GM23248 (cell line): Measurements from ENCODE around the gene SEBOX. TPM values are rescaled to one million over a fixed set of nuclear protein-coding genes. Genes with fewer than 3 reads are reported as not detected.
A peak's percentile ranks its signal among the peaks of the same experiment; 100 is the strongest.

Experiments used
- DNase-seq: peaks from one replicate; pipeline ENCODE4 v3.0.0-alpha.2; 2015
- H2AFZ ChIP-seq: fragments of 200-600 bp; sonication (generic); 2 replicates; pipeline ENCODE4 v1.6.1; 2016; ENCODE audit warnings: antibody characterized with exemption
- H3F3A ChIP-seq: fragments of 200-600 bp; sonication (generic); 2 replicates; pipeline ENCODE4 v1.6.1; 2016; ENCODE audit warnings: mild to moderate bottlenecking, antibody characterized with exemption, mixed run types; ENCODE audit not compliant: insufficient read depth
- H3K27ac ChIP-seq: fragments of 200-600 bp; sonication (generic); 2 replicates; pipeline ENCODE4 v1.5.1; 2016; ENCODE audit warnings: mild to moderate bottlenecking
- H3K27me3 ChIP-seq: fragments of 200-600 bp; sonication (generic); replicated peaks from 2 replicates; pipeline ENCODE4 v1.6.1; 2016; ENCODE audit warnings: mild to moderate bottlenecking; ENCODE audit not compliant: insufficient read depth
- H3K36me3 ChIP-seq: fragments of 200-600 bp; sonication (generic); 2 replicates; pipeline ENCODE4 v1.6.1; 2016; ENCODE audit warnings: low read depth, mild to moderate bottlenecking
- H3K4me1 ChIP-seq: fragments of 200-600 bp; sonication (generic); 2 replicates; pipeline ENCODE4 v1.6.1; 2016; ENCODE audit warnings: mild to moderate bottlenecking; ENCODE audit not compliant: insufficient read depth
- H3K4me2 ChIP-seq: fragments of 200-600 bp; sonication (generic); one replicate; pipeline ENCODE4 v1.6.1; 2016; ENCODE audit warnings: mild to moderate bottlenecking; ENCODE audit not compliant: unreplicated experiment
- H3K4me3 ChIP-seq: fragments of 200-600 bp; sonication (generic); 2 replicates; pipeline ENCODE4 v1.5.1; 2016; ENCODE audit warnings: mild to moderate bottlenecking
- H3K79me2 ChIP-seq: fragments of 200-600 bp; sonication (generic); 2 replicates; pipeline ENCODE4 v1.6.1; 2016; ENCODE audit warnings: mild to moderate bottlenecking; ENCODE audit not compliant: insufficient read depth
- H3K9ac ChIP-seq: fragments of 200-600 bp; sonication (generic); 2 replicates; pipeline ENCODE4 v1.6.1; 2016; ENCODE audit warnings: mild to moderate bottlenecking
- H3K9me2 ChIP-seq: fragments of 200-600 bp; sonication (generic); 2 replicates; pipeline ENCODE4 v1.6.1; 2016; ENCODE audit warnings: mixed run types, mild to moderate bottlenecking, moderate library complexity; ENCODE audit not compliant: insufficient read depth
- H3K9me3 ChIP-seq: fragments of 200-600 bp; sonication (generic); one replicate; pipeline ENCODE4 v1.6.1; 2017; ENCODE audit warnings: low read depth
- H4K20me1 ChIP-seq: fragments of 200-600 bp; sonication (generic); 2 replicates; pipeline ENCODE4 v1.6.0; 2016; ENCODE audit not compliant: insufficient read depth
- EZH2 ChIP-seq: fragments of 200-600 bp; sonication (generic); IDR thresholded peaks from 2 replicates; pipeline ENCODE4 v1.6.1; 2018; ENCODE audit warnings: antibody characterized with exemption, mild to moderate bottlenecking; ENCODE audit not compliant: insufficient read depth, poor library complexity, severe bottlenecking
- EZH2phosphoT487 ChIP-seq: fragments of 200-600 bp; sonication (generic); IDR thresholded peaks from 2 replicates; pipeline ENCODE4 v1.6.1; 2018; ENCODE audit warnings: antibody characterized with exemption, moderate library complexity, mild to moderate bottlenecking, low read depth; ENCODE audit not compliant: insufficient read depth
- WGBS, 2 experiments: methylation state at CpG; one replicate each; pipeline ENCODE4 v1.1.6; 2015 to 2017; ENCODE audit warnings: low lambda C conversion rate in 2 of 2, low coverage in 1 of 2; ENCODE audit errors: missing lambda C conversion rate in 2 of 2; 5-methylcytosine and 5-hydroxymethylcytosine counted together
- in situ Hi-C: fragments of 300-500 bp; cut with MboI; formaldehyde crosslinking; loops from 2 replicates; pipeline ENCODE4 v1.15.0; 2020
- polyA plus RNA-seq: library from polyadenylated mRNA; unstranded; fragments of >200 nt; fragmentation: Nextera tagmentation; extraction: Ambion mirVana; gene quantifications from 2 replicates; pipeline ENCODE4 v1.2.1, GENCODE V29; 2016
- total RNA-seq: library from RNA; depleted of rRNA; stranded (reverse); fragments of >200 nt; shearing (Covaris generic); gene quantifications from 2 replicates; pipeline ENCODE4 v1.2.3, GENCODE V29; 2014

SEBOX gene
- total and polyA plus RNA-seq, 2 experiments from 2014 or later: not detected

- H3K9me3 ChIP-seq: no peaks in the 10 kb centered on the region
- WGBS, 2 experiments: 71 to 82% methylated on average over 3 of the region's 3 CpGs
These were observed 488 bp upstream of the SEBOX start for GRCh38 chr17:28365487-28365886.

GRCh38 chr17:28363776-28364650, 986 bp downstream of the SEBOX start:
- DNase-seq: no peak
- Histone ChIP-seq H3K9me2 (no peaks in the 10 kb centered on the region), H3K27ac (no peak overlapping the region), H3F3A (no peaks in the 10 kb centered on the region), H3K4me2 (no peak overlapping the region), H3K27me3 (no peaks in the 10 kb centered on the region), H3K36me3 (peaks cover 21% of the 10 kb centered on the region), H4K20me1 (no peaks in the 10 kb centered on the region), H3K4me3 (no peak overlapping the region), H3K4me1 (no peaks in the 10 kb centered on the region), H3K9me3 (no peaks in the 10 kb centered on the region), H3K9ac (no peak overlapping the region), H3K79me2 (peaks cover 6% of the 10 kb centered on the region), H2AFZ (no peak overlapping the region)
- in situ Hi-C loops: no loop called here
- WGBS, 2 experiments: 87 to 90% methylated on average over 8 of the region's 8 CpGs
- TF ChIP-seq EZH2: no peak

More at GRCh38 chr17:28365487-28365886, 488 bp upstream of the SEBOX start:
- Histone ChIP-seq H3K9me2 (no peaks in the 10 kb centered on the region), H3K79me2 (no peaks in the 10 kb centered on the region), H3K27me3 (no peaks in the 10 kb centered on the region), H3K9ac (no peak overlapping the region), H3K4me3 (no peak overlapping the region), H3K4me2 (no peak overlapping the region), H3K27ac (no peak overlapping the region), H3K36me3 (peaks cover 16% of the 10 kb centered on the region), H2AFZ (no peak overlapping the region), H4K20me1 (no peaks in the 10 kb centered on the region), H3F3A (peaks cover 3% of the 10 kb centered on the region), H3K4me1 (peaks cover under 1% of the 10 kb centered on the region; the same call in 1 of the 2 replicates)
- in situ Hi-C loops: no loop called here
- TF ChIP-seq EZH2 (no peak), EZH2phosphoT487 (no peak)
- DNase-seq: no peak

GRCh38 chr17:28363186-28363585, 1.8 kb downstream of the SEBOX start:
- Histone ChIP-seq H3K9me2 (no peaks in the 10 kb centered on the region), H3K36me3 (peaks cover 21% of the 10 kb centered on the region), H3F3A (no peaks in the 10 kb centered on the region), H3K79me2 (peaks cover 14% of the 10 kb centered on the region), H3K27ac (no peak overlapping the region), H3K9ac (no peak overlapping the region), H3K27me3 (no peaks in the 10 kb centered on the region), H3K4me3 (no peak overlapping the region), H3K9me3 (no peaks in the 10 kb centered on the region), H4K20me1 (no peaks in the 10 kb centered on the region), H3K4me2 (no peak overlapping the region), H3K4me1 (peaks cover 4% of the 10 kb centered on the region; the same call in 1 of the 2 replicates), H2AFZ (no peak overlapping the region)
- in situ Hi-C loops: no loop called here
- TF ChIP-seq EZH2phosphoT487: no peak
- 90 to 94% methylated on average over 5 of the region's 5 CpGs for WGBS, 2 experiments
- no peak for DNase-seq

- no peaks in the 10 kb centered on the region for H3K9me2 ChIP-seq
- H3K27me3 ChIP-seq: no peaks in the 10 kb centered on the region
- H3K9me3 ChIP-seq: no peaks in the 10 kb centered on the region
- in situ Hi-C loops: no loop called here
- WGBS, 2 experiments: 0 to 1% methylated on average over 4 of the region's 4 CpGs
- peaks cover 28% of the 10 kb centered on the region for H3K36me3 ChIP-seq
- peak overlapping the region; percentile 89 for H3K4me3 ChIP-seq
- H3F3A ChIP-seq: no peaks in the 10 kb centered on the region
- TF ChIP-seq EZH2: no peak
- TF ChIP-seq EZH2phosphoT487: no peak
- peak overlapping the region; percentile 93 for H3K4me2 ChIP-seq
- peak overlapping the region; percentile 36 for H3K27ac ChIP-seq
- peak overlapping the region; percentile 95 for H3K9ac ChIP-seq
- no peaks in the 10 kb centered on the region for H4K20me1 ChIP-seq
- H3K79me2 ChIP-seq: peaks cover 54% of the 10 kb centered on the region
- H3K4me1 ChIP-seq: peaks cover 12% of the 10 kb centered on the region
- no peak for DNase-seq
- H2AFZ ChIP-seq: peak overlapping the region; percentile 83
These were observed 7.2 kb downstream of the SEBOX start for GRCh38 chr17:28357901-28358197.
